PFSK-1 (cell line): Measurements from ENCODE around the gene ZNF536.

Source experiments
- POLR2AphosphoS5 ChIP-seq: IDR thresholded peaks from 2 replicates; pipeline ENCODE4 v1.6.1; 2012; ENCODE audit warnings: low read depth, mild to moderate bottlenecking, control low read depth, low read length, moderate library complexity
- REST ChIP-seq, 2 experiments: IDR thresholded peaks; 2 replicates each; pipeline versions ENCODE4 v1.6.1 to v1.8.0; 2011 to 2012; ENCODE audit warnings: low read depth in 2 of 2, low read length in 2 of 2, control low read depth in 1 of 2, inconsistent platforms in 1 of 2, mild to moderate bottlenecking in 1 of 2, moderate library complexity in 1 of 2; ENCODE audit not compliant: insufficient read depth in 1 of 2
- SIN3A ChIP-seq: IDR thresholded peaks from 2 replicates; pipeline ENCODE4 v1.6.1; 2012; ENCODE audit warnings: mild to moderate bottlenecking, low read length, moderate library complexity, borderline replicate concordance; ENCODE audit not compliant: insufficient read depth
- TAF1 ChIP-seq: IDR thresholded peaks from 2 replicates; pipeline ENCODE4 v1.6.1; 2012; ENCODE audit warnings: low read length, control low read depth, borderline replicate concordance; ENCODE audit not compliant: insufficient read depth

- TF ChIP-seq POLR2AphosphoS5 (no peak), SIN3A (no peak), REST (IDR thresholded peaks at IDR 0.05; ENCODE audit: insufficient read depth in 1 of 2, low read depth in 2 of 2, low read length in 2 of 2) (no peak), TAF1 (no peak)
These were observed 148.7 kb downstream of the ZNF536 start for GRCh38 chr19:30520735-30521479.
